Mesodermal cell (in vitro differentiated cells): ENCODE data around the gene FXYD1.

ENCODE experiments used
- H3K27ac ChIP-seq: 2 replicates; pipeline ENCODE4 v1.7.0; 2013; ENCODE audit warnings: mild to moderate bottlenecking, low read depth, low read length, moderate library complexity; ENCODE audit not compliant: severe bottlenecking
- H3K36me3 ChIP-seq: 2 replicates; pipeline ENCODE4 v1.7.1; 2013; ENCODE audit warnings: mild to moderate bottlenecking, low read length, moderate library complexity; ENCODE audit not compliant: control insufficient read depth, insufficient read depth
- H3K4me1 ChIP-seq: one replicate; pipeline ENCODE4 v1.7.1; 2013; ENCODE audit warnings: mild to moderate bottlenecking, low read length; ENCODE audit not compliant: insufficient read depth, control insufficient read depth, poor library complexity, severe bottlenecking
- H3K4me3 ChIP-seq: 2 replicates; pipeline ENCODE4 v1.7.0; 2013; ENCODE audit warnings: low read length, control low read depth, mild to moderate bottlenecking; ENCODE audit not compliant: insufficient read depth, poor library complexity, severe bottlenecking; ENCODE audit errors: extremely low read depth
- H3K9me3 ChIP-seq: 2 replicates; pipeline ENCODE4 v1.7.1; 2013; ENCODE audit warnings: mild to moderate bottlenecking, low read length, moderate library complexity; ENCODE audit not compliant: control insufficient read depth
- WGBS, 2 experiments: methylation state at CpG; one replicate each; pipeline ENCODE4 v1.1.5; 2013; ENCODE audit warnings: missing lambda C conversion rate in 2 of 2; ENCODE audit not compliant: insufficient coverage in 2 of 2; 5-methylcytosine and 5-hydroxymethylcytosine counted together

Gene FXYD1

GRCh38 chr19:35108730-35109129, 29.9 kb upstream of the FXYD1 start:
- Histone ChIP-seq H3K4me1 (peaks cover 3% of the 10 kb centered on the region), H3K9me3 (no peaks in the 10 kb centered on the region), H3K4me3 (no peak overlapping the region), H3K36me3 (no peaks in the 10 kb centered on the region), H3K27ac (no peak overlapping the region)
- 80 to 85% methylated on average over 11 of the region's 11 CpGs for WGBS, 2 experiments

GRCh38 chr19:35109395-35110112, 29.1 kb upstream of the FXYD1 start:
- Histone ChIP-seq H3K4me1 (peaks cover 3% of the 10 kb centered on the region), H3K9me3 (no peaks in the 10 kb centered on the region), H3K36me3 (no peaks in the 10 kb centered on the region), H3K27ac (no peak overlapping the region), H3K4me3 (no peak overlapping the region)
- WGBS, 2 experiments, result 88 to 90% methylated on average over 21 to 22 of the region's 22 CpGs

- no peaks in the 10 kb centered on the region for H3K36me3 ChIP-seq
- H3K4me3 ChIP-seq, result no peak overlapping the region
- H3K9me3 ChIP-seq, result no peaks in the 10 kb centered on the region
- H3K4me1 ChIP-seq, result peaks cover 7% of the 10 kb centered on the region
- H3K27ac ChIP-seq, result no peak overlapping the region
- WGBS, 2 experiments, result 93 to 100% methylated on average over 1 to 3 of the region's 9 CpGs
These were observed 27.6 kb upstream of the FXYD1 start for GRCh38 chr19:35110974-35111373.

GRCh38 chr19:35112995-35113688, 25.5 kb upstream of the FXYD1 start:
- 85 to 95% methylated on average over 10 to 12 of the region's 15 CpGs for WGBS, 2 experiments
- Histone ChIP-seq H3K27ac (no peak overlapping the region), H3K36me3 (no peaks in the 10 kb centered on the region), H3K9me3 (no peaks in the 10 kb centered on the region), H3K4me1 (peaks cover 5% of the 10 kb centered on the region), H3K4me3 (no peak overlapping the region)

- Histone ChIP-seq H3K27ac (no peak overlapping the region), H3K9me3 (no peaks in the 10 kb centered on the region), H3K4me3 (peak overlapping the region; percentile 11), H3K36me3 (no peaks in the 10 kb centered on the region), H3K4me1 (peaks cover 5% of the 10 kb centered on the region)
- 21 to 25% methylated on average over 10 to 16 of the region's 23 CpGs for WGBS, 2 experiments
These were observed 24.1 kb upstream of the FXYD1 start for GRCh38 chr19:35114353-35115176.

- H3K4me3 ChIP-seq, result peak within 1 kb of the TSS; percentile 11
These were observed 23.3 kb upstream of the FXYD1 start, which contains the start of gene FXYD3 for GRCh38 chr19:35115177-35115951. TSS of gene FXYD3 (plus strand) at chr19:35115823. CDS start at chr19:35119377, 3,554 bp downstream.

GRCh38 chr19:35116072-35116801, 22.4 kb upstream of the FXYD1 start:
- Histone ChIP-seq H3K9me3 (no peaks in the 10 kb centered on the region), H3K36me3 (no peaks in the 10 kb centered on the region), H3K4me3 (no peak overlapping the region), H3K4me1 (peaks cover 5% of the 10 kb centered on the region), H3K27ac (no peak overlapping the region)
- 86 to 93% methylated on average over 9 to 12 of the region's 13 CpGs for WGBS, 2 experiments

More at GRCh38 chr19:35115177-35115951, 23.3 kb upstream of the FXYD1 start, which contains the start of gene FXYD3:
- H3K36me3 ChIP-seq, result no peaks in the 10 kb centered on the region
- H3K9me3 ChIP-seq, result no peaks in the 10 kb centered on the region
- peaks cover 5% of the 10 kb centered on the region for H3K4me1 ChIP-seq
- WGBS, 2 experiments, result 64 to 73% methylated on average over 6 of the region's 14 CpGs
- H3K27ac ChIP-seq, result no peak within 1 kb of the TSS

- no peaks in the 10 kb centered on the region for H3K9me3 ChIP-seq
- WGBS, 2 experiments, result 74 to 88% methylated on average over 4 to 7 of the region's 8 CpGs
- H3K4me1 ChIP-seq, result peaks cover 5% of the 10 kb centered on the region
- no peaks in the 10 kb centered on the region for H3K36me3 ChIP-seq
- H3K4me3 ChIP-seq, result no peak overlapping the region
- H3K27ac ChIP-seq, result no peak overlapping the region
These were observed 21.5 kb upstream of the FXYD1 start for GRCh38 chr19:35117116-35117515.

- Histone ChIP-seq H3K27ac (no peak overlapping the region), H3K4me3 (no peak overlapping the region), H3K9me3 (no peaks in the 10 kb centered on the region), H3K4me1 (peaks cover 5% of the 10 kb centered on the region), H3K36me3 (no peaks in the 10 kb centered on the region)
- 86 to 87% methylated on average over 11 of the region's 11 CpGs for WGBS, 2 experiments
These were observed 20.8 kb upstream of the FXYD1 start for GRCh38 chr19:35117799-35118198.
